HG02588 (cell line): Measurements from ENCODE around the gene PCBP4.
"Not testable (repeated sequence)": the region's sequence is repeated elsewhere in the genome, so short reads cannot be mapped to it uniquely, and the experiment has no call there.

ENCODE experiments used
- ATAC-seq: cut with Tn5 transposase; IDR thresholded peaks from one replicate; pipeline ENCODE4 v1.9.1; 2021; ENCODE audit warnings: mild to moderate bottlenecking, moderate library complexity; ENCODE audit not compliant: unreplicated experiment

The PCBP4 gene

DNA sequence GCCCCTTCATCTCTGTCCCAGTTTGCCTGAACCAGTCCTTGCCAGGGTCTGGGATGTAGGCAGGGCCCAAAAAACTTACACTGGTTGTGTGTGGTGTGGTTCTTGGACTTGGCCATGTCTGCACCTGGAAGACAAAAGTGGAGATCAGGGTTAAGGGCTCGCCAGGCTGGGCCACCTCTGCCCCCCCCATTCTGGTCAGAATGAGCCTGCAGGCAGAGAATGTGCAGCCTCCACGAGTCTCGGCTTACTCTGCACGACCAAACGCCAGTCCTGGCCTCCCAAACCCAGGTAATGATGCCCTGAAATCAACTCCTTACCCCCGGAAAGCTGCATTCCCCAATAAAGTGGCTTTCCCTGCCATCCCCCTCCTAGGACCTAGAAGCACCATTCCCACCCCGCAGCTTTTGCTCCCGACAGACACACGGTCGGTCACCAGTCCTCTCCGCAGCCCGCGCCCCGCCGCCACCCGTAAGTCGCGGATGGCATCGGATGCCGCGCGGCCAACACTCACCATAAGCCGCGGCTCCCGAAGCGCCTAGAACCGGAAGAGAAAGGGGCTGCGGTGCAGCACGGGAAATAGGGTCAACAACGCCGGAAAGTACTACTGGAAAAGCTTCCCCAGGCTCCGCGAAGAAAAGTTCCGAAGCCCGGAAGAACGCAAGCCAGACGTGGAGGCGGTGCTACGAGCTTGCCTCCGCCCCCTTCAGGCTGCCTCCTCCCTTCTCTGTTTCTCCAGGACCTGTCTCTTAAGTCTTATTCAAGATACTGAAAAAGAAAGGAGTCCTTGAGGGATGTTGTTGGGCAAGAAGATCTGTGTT is 28.3 kb upstream of the PCBP4 start, which contains the start of gene RPL29:
Gene RPL29 (minus strand): TSS at position 550 of the 818 bp plus-strand sequence. CDS start 434 bp downstream, at position 116.
- peak; percentile 75 for ATAC-seq

DNA sequence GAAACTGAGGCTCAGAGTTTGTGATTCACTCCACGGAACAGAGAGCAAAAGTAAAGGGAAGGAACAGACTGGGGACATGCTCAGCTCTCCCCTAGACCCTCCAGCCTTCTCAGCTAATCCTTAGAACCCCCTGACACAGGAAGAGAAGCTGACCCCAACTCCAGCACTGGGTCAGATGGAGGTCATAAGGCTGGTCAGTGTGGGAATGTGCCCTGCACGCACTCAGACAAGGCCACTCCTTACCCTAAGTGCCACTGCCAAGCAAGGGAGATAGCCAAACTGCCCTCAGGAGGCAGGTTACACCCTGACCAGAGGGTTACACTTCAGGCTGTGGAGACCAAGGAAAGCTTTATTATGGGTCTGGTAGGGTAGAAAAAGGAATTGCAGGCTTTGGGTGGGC is 27.3 kb upstream of the PCBP4 start:
- ATAC-seq: no peak

DNA sequence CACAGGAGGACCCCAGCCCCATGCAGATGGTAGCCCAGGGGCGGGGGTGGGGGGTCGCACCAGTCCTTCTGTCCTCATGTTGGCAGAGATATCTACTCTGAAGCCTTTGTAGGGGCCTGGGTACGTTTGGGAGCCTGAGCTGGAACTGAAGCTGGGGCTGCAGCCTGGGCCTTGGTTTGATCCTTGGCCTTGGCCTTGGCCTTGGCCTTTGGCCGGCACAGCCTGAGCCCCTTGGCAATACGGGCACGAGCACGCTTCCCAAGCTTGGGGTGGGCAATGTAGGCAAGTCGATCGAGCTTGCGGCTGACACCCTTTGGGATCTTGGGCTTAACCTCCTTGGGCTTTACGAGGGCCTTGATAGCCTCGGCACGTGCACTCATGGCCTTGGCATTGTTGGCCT is 26.4 kb upstream of the PCBP4 start:
- not testable (repeated sequence) for ATAC-seq

DNA sequence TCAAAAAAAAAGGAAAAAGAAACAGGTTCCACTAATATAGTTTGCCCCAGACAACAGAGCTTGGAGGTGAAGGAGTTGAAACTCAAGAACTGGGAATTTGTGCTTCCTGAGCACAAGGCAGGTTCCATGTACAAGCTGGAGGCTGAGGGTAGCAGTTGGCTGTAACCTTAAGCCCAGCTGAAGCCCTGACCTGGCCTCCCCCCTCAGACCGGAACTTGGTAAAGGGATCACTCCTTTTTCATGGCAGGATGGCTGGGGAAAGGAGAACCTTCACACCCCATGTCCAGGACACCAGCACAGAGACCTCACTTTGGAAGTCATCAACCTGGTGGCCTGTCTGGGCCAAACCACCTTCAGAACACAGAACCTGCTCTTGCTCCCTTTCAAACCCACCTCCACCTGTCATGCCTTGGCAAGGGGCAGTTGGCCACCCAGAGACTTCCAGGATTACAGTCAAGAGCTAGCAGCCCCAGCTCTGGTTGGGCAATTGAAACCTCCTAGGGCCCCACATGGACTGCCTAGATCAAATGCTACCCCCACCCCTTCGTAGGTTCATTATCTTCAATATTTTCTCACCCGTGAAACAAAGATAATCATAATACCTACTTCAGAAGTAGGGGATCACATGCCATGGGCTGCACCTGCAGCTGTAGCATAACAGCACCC is 24.9 kb upstream of the PCBP4 start:
- ATAC-seq: no peak

DNA sequence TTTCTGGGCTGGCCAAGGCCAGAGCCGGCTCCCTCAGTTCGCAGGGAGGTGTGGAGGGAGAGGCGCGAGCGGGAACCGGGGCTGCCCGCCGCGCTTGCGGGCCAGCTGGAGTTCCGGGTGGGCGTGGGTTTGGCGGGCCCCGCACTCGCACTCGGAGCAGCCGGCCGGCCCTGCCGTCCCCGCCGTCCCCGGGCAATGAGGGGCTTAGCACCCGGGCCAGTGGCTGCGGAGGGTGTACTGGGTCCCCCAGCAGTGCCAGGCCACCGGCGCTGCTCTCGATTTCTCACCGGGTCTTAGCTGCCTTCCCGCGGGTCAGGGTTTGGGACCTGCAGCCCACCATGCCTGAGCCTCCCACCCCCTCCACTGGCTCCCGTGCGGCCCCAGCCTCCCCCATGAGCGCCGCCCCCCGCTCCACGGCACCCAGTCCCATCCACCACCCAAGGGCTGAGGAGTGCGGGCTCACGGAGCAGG is 23.3 kb upstream of the PCBP4 start:
- not testable (repeated sequence) for ATAC-seq

DNA sequence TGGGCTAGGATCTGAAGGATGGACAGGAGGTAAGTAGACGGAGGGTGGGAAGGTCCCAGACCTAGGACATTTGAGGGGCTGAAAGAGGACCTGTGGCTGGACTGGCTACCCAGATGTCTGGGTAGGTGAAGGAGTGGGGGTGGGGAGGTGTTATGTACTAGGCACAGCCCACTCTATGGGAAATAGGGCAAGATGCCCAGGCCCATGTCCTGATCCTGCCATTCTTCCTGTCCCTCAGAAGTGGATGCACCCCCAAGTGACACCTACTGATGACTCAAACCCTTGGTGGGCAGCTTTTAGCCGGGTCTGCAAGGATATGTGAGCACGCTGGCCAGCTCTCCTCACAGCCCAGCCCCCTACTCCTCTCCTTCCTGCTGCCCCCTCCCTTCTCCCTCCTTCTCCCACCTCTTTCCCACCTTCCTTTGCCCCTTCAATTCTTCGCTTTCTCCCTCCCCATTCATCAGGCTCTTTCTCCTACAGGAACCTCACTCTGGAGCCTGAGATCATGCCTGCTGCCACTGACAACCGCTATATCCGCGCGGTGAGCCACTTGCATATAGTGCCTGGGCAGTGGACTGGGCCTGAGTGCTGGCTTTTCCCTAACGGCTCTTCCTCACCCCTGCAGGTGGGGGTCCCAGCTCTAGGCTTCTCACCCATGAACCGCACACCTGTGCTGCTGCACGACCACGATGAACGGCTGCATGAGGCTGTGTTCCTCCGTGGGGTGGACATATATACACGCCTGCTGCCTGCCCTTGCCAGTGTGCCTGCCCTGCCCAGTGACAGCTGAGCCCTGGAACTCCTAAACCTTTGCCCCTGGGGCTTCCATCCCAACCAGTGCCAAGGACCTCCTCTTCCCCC is 21.3 kb upstream of the PCBP4 start:
- no peak for ATAC-seq

DNA sequence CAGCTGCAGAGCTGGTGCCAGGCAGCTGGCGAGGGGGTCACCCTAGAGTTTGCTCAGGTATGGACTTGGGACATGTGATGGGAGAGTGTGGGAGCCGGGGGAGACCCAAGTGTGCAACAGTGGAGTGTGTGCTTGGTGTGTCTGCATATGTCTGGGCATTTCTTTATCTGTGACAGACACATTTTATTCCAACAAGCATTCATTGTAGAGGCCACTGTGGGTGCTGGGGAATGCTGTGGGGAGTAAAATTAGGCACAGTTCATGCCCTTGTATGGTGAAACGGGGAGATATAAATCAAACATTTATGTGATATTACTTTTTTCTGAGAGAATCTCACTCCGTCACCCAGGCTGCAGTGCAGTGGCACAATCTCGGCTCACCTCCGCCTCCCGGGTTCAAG is 20.3 kb upstream of the PCBP4 start:
- ATAC-seq: no peak

DNA sequence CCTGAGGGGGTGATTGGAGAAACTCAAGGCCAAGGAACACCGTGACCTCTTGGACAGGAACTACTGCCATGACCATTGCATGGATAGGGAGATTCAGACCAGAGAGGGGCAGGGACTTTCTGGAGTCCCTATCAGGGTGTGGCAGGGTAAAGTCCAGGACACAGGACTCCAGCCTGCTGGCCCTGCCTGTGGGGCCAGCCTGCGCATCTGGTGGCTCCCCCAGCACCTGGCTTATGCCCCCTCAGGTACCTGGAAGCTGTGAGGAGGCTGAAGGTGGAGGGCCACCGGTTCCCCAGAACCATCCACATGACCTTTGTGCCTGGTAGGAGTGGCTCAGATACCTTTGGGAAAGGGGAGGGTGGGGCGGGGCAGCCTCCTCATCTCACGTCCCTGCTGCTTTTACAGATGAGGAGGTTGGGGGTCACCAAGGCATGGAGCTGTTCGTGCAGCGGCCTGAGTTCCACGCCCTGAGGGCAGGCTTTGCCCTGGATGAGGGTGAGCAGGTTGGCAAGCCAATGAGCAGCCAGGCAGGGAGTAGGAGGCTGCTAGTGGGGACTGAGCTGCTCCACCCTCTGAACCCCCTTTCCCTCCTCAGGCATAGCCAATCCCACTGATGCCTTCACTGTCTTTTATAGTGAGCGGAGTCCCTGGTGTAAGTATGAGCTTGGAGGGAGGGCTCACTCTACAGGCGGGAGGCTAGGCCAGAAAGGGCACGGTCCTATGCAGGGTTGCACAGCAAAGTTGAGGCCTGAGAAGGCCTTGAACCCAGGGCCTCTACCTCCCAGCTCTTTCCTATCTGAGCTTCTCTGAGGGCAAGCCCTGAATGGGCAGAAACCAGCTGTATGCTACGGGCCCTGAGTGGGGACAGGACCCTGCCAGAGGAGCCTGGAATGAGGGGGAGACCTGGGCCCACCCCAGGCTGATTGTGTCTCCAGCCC is 19.0 kb upstream of the PCBP4 start:
- ATAC-seq: no peak

DNA sequence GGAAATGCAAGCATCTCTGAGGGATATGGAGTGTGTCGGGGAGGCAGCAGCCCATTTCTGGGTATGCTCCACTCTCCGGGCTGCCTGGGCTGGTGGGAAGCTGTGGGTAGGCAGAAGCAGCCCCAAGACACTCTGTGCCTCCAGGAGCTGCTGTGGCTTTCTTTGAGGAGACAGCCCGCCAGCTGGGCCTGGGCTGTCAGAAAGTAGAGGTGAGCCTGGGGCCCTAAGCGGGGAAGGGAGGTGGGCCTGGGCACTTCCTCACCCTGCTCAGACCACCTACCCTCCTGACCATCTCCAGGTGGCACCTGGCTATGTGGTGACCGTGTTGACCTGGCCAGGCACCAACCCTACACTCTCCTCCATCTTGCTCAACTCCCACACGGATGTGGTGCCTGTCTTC is 17.8 kb upstream of the PCBP4 start:
- ATAC-seq: no peak

DNA sequence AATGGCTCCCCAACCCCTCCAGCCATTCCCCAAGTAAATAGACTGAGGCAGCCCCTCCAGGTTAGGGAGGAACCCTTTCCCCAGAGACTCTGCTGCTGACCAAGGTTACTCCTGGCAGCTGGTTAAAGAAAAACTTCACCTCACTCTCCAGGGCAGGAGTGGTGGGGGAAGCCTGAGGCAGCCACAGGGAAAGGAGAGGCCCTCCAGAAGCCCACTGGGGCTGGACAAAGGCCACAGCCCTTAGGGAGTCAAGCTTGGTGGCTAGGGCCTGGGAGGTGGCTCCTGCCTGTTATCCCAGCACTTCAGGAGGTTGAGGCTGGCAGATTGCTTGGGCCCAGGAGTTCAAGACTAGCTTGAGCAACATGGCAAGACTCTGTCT is 17.0 kb upstream of the PCBP4 start:
- no peak for ATAC-seq

DNA sequence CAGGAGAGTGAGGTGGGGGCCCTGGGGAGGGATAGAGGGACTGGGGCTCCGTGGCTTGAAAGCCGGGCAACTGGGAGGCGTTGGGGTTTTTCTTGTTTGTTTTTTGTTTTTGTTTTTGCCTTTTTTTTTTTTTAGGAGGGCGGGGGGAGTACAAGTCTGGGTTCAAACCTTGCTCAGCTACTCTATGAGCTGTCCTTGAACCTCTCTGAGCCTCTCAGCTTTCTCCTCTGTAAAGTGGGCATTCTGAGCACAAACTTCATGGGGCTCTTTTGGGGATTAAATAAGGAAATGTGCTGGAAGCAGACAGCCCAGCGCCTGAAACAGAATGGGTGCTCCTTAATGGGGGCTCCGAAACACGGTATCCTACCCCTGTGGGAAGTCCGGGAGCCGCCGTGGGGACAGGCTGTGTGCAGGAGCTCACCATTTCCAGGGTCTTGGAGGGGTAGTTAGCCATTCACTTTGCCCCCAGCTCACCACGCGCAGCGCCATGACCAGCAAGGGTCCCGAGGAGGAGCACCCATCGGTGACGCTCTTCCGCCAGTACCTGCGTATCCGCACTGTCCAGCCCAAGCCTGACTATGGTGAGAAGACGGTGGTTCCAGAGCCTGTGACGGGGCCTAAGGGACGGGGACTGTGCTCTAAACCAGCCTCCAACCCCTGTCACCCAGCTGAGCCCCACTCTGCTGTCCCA is 16.5 kb upstream of the PCBP4 start:
- ATAC-seq: no peak

DNA sequence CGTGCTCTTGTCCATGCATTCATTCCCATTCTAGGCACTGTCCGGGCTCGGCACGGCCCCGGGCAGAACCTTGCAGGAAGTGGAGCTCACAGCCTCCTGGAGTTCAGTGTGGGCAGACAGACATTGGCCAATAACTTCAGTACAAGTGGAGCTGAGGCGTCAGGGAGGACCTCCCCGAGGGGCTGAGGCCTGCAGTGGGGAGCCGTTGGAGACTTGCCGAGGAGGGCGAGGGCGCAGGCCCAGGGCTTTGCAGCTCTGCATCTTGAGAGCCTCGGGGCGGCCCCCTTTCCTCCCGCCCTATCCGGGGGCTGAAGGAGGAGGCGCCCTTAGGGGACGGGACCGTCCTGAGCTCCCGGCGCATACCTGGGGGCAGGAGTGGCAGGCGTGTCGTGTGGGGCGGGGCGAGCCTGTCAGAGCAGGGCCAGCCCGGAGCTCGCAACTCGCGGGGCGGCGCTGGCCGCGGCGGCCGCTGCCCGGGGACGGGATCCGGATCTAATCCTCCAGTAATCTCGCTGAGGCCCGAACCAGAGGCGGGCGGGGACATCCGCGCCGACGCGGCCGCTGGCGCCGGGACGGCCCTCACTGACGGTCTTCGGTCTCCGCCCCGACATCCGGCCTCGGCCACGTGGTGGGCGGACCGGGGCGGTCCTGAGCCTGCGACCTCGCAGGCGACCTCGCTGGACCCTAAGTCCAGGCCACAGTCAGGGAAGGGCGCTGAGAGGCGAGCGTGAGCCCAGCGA is 15.8 kb upstream of the PCBP4 start, which contains the start of gene ACY1:
Gene ACY1 (plus strand): TSS at position 698 of the 740 bp plus-strand sequence. CDS start 530 bp downstream, outside the sequence.
- ATAC-seq: peak; percentile 68

DNA sequence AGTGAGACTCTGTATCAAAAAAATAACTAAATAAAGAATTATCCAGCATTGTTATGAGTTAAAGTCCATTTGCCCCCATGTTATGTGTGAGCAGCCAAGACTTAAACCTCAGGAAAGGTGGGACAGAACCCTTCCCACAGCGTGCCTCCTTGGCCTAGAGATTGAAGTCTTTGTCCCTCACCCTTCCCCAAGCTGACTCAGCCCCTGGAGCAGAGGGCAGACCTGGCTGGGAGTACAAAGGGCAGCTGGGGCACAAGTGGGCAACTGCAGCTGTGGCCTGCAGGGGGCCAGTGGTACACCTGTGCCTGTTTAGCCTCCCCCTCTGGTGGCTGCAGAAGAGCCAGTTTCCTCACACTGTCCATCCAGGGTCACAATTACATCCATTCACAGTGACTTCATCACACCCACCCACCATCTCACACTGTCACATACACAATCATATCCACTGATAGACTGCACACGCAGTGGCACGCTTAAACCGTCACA is 15.1 kb upstream of the PCBP4 start:
- peak; percentile 26 for ATAC-seq

DNA sequence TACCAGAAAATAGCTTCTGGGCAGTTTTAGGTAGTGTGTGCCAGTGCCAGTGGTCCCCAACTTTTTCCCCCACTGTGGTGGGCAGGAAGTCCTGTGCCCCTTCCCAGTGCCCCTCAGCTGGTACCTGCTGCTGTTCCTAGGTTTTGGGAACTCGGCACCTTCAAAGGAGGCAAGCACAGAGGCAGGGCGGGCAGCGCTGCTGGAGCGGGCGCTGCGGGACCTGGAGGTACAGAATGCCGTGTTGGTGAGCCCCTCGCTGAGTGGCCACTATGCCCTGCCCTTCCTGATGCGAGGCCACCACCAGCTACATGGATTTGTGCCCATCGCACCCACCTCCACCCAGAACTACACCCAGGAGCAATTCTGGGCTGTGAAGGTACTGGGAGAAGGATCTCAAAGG is 13.0 kb upstream of the PCBP4 start:
- ATAC-seq: no peak

DNA sequence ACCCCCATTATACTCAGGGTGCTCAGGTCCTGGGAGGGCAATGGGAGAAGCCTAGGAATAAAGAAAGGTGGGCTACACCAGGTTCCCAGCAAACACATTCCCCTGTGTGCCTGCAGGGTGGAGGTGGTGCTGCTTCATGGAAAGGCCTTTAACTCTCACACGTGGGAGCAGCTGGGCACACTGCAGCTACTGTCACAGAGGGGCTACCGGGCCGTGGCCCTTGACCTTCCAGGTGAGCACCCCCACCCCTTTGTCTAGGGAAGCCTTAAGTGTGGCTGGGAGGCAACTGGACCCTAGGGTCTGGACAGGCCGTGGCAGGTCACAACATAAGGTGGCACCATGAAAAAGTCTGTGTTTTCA is 10.9 kb upstream of the PCBP4 start:
- ATAC-seq: no peak

DNA sequence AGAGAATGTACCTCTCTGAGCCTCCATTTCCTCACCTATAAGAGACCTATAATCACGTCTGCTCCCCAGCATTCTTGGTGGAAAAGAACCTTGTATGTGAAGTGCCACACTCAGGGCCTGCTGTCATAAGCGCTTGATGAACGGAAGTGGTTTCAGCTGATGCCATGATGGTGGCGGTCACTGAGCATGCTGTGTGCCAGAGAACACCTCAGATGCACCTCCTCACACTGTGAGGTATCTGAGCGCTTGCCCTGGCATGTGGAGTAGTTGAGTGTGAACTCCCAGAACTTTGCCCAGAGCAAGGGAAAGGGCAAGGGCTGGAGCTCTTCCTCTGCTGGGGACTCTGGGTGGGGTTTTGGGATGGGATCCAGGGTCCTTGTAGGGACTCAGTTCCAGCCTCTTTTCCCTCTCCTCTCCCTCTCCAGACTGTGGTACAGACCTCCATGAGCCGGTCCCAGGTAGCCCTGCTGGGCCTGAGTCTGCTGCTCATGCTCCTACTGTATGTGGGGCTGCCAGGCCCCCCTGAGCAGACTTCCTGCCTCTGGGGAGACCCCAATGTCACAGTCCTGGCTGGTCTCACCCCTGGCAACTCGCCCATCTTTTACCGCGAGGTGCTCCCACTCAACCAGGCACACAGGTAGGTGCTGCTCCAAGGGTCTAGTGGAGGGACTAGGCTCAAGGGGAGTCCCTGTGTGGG is 10.3 kb upstream of the PCBP4 start:
- no peak for ATAC-seq

DNA sequence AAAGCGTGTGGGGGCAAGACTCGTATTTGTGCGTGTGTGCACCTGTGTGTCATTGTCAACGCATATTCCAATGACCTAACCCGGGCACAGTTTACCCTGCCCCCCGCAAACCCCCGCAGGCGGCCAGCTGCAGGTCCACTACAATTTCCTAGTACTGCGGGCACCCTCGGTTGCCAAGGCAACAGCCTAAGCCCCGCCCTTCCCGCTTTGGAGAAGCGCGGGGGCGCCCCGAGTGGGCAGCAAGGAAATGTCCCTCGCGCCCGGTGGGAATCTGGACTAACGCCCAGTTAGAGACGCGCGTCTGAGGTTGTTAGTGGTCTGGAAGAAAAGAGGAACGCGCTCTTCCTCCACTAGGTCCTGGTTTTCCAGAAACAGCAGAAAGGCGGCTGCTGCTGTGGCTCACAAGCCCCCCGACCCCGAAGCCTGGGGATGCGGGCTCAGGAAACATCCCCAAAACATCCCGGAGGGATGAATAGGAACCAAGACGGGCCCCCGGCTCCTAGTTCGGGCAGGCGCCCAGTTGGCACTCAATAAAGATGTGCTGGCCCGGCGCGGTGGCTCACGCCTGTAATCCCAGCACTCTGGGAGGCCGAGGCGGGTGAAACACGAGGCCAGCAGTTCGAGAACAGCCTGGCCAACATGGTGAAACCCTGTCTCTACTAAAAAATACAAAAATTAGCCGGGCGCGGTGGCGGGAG is 8.7 kb upstream of the PCBP4 start:
- ATAC-seq: no peak
